GM21528 (cell line): ENCODE measurements around the gene RNF181.
A peak's percentile ranks its signal among the peaks of the same experiment; 100 is the strongest.
"Not testable (repeated sequence)": the region's sequence is repeated elsewhere in the genome, so short reads cannot be mapped to it uniquely, and the experiment has no call there.

Experiments
- ATAC-seq: cut with Tn5 transposase; IDR thresholded peaks from one replicate; pipeline ENCODE4 v1.9.1; 2021; ENCODE audit warnings: mild to moderate bottlenecking, moderate library complexity; ENCODE audit not compliant: unreplicated experiment, low FRiP score

RNF181 gene

DNA sequence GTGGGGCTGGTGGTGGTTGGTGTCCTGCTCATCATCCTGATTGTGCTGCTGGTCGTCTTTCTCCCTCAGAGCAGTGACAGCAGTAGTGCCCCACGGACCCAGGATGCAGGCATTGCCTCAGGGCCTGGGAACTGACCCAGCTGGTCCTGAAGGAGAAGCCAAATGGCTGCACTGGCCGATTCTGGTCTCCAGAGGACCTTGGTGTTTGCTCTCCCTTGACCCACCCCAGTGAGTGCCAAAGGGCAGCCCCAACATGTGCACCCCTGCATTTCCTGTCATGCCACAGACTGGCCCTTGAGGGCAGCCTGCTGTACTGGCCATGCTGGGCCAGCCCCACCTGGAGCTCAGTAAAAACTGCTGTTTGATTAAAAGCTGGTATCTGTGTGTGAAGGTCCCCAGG lies 2.5 kb upstream of the RNF181 start:
- ATAC-seq, result no peak

- no peak for ATAC-seq
These were observed 737 bp upstream of the RNF181 start for GRCh38 chr2:85594715-85595300.

DNA sequence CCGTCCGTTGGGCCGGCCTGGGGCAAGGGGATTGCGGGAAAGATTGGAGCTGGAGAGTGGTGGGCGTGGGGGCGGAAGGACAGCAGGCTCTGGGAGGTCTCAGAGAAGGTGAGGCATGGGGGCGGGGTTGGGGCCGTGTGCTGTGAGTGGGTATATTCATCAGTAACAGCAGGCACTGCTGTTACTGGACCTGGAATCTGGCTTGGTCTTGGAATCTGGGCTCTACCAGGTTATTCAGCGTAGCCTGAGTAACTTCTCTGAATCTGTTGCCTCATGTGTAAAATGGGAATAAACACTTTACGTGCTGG lies 435 bp downstream of the RNF181 start:
- ATAC-seq, result peak; percentile 20

DNA sequence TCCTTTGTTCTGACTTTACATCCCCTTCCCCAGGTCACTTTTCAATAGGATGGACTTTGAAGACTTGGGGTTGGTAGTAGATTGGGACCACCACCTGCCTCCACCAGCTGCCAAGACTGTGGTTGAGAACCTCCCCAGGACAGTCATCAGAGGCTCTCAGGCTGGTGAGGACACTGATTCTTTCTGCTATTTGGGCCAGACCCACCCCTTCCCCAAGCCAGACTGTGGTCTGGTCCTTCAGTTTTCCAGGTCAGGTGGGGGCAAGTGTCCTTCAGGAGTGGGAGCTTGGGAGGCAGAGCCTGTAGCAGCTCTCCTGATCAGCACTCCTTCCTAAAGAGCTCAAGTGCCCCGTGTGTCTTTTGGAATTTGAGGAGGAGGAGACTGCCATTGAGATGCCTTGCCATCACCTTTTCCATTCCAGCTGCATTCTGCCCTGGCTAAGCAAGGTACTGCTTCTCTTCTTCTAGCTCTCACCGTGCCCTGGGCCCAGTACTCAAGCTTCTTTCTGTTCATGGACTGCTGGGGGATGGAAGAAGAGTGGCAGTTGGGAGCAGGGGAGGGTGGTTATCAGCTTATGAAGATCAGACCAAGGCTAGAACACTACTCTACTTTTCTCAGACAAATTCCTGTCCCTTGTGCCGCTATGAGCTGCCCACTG lies 1.1 kb downstream of the RNF181 start:
- no peak for ATAC-seq

DNA sequence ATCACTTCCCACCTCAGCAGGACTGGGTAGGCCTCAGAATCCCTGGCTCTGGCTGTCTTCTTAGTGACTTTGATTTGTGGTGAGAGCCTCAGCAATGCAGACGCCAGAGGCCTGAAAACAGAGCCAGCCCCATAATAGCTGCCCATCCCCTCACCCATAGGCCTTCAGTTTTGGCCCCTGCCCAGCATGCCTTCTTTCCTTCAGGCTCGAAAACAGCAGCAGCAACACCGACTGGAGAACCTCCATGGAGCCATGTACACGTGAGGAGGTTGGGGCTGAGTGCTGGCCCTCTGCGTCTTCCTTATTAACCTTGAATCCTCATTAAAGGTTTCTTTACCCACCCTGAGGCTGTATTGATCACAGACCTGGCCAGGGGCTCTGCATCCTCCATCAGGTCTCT lies 1.7 kb downstream of the RNF181 start:
- ATAC-seq, result no peak

DNA sequence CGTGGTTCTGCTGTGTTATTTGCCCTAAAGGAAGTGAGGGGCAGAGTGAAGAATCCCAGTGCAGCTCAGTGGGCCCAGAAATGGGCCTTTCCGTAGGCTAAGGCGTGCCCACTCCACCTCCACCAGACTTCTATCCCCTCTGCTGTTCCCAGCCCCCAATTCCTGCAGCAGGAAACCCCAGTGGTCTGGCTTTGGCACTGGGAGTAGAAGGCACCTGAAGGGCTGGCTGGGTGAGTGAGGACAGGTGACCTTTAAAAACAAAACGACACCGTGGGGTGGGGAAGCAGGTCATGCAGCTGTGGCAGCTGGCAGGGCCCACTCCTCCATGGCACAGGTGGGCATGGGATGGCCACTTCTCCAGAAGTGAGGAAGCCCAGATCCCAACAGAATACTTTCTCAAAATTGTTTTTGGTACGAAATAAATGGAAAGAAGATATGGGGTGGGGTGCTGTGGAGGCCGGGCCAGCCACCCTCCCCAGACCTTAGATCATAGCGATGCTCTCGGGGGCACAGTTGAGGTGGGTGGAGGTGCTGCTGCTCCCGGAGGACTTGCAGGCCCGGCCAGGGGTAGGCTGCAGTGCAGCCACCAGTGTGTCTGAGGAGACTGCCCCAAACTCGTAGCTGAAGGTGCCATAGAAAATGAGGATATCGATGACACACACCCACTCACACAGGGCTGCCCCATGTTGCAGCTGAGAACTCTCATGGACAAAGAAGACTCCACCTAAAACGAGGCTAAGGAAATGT lies 3.2 kb downstream of the RNF181 start:
- no peak for ATAC-seq

DNA sequence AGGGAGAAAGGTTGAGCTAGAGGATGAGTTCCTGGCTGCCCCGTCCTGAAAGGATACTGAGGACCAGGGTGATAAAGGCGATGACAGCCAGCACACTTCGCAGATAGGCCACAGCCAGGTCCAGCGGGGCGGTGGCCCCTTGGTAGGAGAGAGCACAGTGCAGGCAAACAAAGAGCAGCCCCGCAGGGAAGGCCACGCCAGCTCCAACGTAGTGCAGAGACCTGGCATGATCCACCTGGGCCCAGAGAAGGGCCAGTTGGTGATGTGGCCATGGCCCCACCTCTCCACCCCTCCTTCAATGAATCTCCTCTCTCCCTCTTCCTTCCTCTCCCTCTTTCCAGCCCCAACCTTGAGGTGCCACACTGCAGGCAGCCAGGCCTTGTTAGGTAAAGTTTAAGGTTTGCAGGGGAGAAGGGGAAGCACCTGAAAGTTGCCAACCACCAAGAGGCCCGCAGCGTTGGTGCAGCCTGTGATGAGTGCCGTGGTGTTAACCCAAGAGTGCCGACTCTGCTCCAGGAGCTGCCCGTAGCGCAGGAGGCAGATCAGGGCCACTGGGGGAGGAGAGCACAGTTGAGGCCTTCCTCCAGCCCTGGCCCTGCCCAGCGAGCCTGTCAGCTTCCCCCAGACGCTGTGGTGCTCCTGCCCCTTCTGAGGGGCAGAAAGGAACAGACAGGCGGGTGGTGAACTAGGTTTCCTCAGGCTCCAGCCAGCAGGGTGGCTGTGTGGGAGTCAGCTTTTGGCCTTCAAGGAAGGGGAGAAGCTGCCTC lies 4.1 kb downstream of the RNF181 start:
- ATAC-seq, result no peak

GRCh38 chr2:85600235-85600575 lies 4.7 kb downstream of the RNF181 start:
- ATAC-seq, result no peak

- ATAC-seq, result no peak
These were observed 5.6 kb downstream of the RNF181 start for GRCh38 chr2:85600951-85601770.

DNA sequence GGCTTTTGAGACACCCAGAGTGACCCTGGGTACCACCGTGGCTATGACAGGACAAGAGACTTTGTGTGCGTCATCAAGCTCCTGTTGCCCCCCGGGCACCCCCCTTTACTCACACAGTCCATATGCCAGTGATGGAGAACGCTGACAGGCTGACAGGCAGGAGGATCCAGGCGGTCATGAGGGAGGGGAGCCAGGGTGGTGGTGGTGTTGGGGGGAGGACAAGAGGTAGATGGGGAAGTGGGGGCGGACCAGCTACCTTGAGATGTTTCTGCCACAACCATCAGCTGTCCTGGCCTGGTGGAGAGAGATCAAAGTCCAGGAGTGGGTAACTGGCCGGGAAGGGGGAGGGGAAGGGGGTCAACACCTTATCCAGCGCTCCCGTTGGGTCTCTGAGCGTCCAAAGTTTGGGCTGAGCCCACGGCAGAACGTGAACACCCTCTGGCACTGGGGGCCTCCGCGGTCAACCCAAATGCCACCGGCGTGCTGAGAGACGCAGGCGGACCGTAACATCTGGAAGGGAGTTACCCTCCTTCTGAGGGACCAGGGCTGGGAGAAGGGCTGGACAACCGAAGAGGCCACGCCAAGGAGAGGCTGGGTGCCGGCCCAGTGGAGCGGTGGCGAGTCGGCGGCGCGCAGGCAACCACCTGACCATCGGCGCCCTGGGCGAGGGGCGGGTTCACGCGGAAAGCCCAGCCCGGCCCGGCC lies 6.4 kb downstream of the RNF181 start:
- ATAC-seq, result peak; percentile 48

GRCh38 chr2:85602476-85603234 lies 7.1 kb downstream of the RNF181 start, which contains the start of gene TMEM150A:
TSS of gene TMEM150A (minus strand) at chr2:85602698. CDS start at chr2:85601948, 750 bp downstream.
- ATAC-seq, result peak; percentile 92

GRCh38 chr2:85604133-85604444 lies 8.5 kb downstream of the RNF181 start:
- ATAC-seq, result not testable (repeated sequence)

DNA sequence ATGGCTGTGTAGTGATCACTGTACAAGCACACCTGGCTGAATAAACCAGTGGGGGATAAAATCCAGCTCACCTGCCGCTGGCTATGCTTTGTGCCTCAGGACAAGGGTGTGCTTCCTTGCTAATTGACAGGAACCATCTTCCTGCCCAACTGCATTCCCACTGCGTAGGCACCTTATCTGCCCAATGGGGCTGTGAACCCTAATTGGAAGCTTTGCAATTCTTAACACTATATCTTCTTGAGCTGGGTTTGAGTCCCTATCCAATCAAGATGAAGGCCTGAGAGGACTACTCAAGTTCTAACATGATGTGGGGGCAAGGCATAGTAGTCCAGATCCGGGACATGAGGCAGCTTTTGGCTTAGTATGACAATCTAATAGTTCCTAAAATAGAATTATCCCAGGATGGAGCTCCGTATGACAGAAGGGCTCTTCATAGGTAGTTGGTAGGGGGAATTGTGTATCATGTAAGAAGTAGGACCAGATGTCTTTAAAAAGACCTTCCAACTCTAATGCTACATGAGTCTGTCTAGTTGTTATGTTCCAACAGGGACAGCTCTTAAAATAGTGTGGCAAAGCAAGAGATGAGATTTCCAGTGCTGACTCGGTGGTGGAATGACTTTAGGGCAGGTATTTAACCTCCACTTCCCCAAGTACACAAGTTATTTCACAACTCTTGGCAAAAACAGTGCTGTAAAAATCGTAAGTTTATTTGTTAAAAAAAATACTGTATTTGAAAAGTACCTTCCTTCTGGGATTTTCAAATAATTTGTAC lies 9.2 kb downstream of the RNF181 start:
- ATAC-seq, result no peak

DNA sequence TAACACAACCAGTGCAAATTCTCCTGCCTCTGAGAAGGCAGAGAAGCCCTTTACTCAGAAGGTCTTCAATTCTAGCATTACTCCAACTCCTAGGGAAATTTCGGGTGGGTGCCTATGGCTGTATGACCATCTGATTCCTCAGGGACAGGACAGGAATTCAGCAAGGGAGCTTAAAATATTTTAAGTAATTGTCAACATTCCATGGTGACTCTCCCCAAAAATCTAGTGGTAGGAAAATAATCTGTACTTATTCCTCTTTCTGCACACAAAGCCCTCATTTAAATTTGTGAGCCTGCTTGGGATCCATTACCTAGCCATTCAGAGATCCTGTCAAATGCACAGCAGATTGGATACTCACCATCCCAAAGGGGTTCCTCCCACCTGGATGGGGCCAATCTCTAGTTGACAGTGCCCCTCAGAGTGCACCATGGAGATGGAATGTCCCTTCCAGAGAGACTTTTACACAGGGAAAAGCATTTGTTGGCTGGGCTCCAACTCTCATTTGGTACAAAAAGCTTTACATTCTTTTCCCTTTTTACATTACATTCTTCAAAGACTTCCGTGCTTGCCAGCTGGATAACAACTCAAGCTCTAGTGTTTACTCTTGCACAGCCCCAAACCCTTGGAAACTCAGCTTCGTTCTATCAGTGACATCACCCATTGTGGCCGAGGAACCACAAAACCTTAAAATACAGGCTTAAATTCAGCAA lies 10.0 kb downstream of the RNF181 start:
- ATAC-seq, result no peak

- no peak for ATAC-seq
These were observed 10.5 kb downstream of the RNF181 start for GRCh38 chr2:85606116-85606455.

DNA sequence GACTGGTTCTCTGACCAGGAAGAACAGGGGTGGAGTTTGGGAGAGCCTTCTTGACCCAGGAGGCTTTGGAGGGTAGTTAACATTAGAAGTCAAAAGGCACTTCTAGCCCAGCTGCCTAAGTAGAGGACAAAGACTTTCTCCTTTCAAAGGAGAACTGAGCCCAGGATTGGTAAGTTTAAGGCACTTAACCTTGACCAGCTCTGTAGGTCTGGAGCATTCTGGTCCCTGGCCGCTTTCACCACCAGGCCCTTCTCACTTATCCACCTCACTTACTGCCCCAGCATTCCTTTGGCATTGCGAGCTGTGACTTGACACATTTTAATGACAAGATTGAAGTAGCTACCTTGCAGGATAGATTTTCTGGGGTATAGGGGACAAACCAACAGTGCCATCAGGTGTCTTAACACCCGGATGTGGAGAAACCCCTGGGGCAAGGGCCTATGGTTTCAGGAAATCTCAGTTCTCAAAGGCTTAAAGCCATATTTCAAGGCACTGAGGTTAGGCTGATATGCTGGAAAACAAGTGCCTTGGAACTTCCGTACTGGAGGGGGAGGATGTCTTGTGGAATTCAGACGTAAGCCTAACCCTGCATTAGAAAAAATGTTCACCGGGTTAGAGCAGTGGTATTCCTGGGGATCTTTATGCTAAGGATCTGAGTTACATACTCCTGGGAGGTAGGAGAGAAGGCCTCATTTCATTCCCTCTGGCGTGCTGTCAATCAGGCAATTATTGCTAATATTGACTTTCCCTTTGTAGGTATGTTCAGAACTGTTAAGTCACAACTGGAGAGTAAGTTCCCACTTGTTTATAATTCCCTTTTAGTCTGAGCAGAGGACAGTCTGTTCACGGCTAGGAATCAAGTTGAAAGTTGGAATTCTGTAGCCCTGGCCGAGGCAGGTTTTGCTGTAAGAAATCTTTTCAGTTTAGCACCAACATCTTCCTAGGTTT lies 12.0 kb downstream of the RNF181 start:
- ATAC-seq, result no peak

DNA sequence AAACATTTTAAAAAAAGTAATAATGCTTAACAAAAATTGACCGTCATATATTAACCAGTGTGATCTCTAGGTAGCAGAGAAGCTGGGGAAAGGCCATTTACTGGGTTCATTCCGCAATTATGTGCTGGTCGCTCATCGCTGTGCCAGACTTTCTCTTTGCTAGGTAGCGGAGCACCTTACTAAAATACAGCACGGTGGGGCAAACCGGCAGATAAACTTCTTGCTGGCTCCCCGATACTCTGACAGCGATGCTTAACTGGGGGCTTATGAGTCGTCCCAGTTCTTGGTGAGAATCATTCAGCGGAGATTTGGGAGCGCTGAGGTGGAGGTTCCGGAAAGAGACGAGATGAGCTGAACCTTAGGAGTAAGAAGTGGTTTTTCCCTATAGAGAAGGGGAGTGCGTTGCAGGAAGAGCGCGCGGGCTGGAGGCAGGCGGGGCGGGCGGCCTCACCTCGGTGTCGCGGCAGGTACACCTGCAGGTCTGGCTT lies 15.7 kb downstream of the RNF181 start:
- no peak for ATAC-seq
